Esophagus muscularis mucosa (tissue), 4 donors: ENCODE data around the gene MXRA7.

Experiments
- CTCF ChIP-seq, 3 experiments: fragments of 200-600 bp in 2 of 3; fragments of 450-650 bp in 1 of 3; sonication (generic) in 2 of 3; IDR thresholded peaks; one replicate each; pipeline ENCODE4 v1.5.1; 2017 to 2019; ENCODE audit warnings: antibody characterized with exemption in 3 of 3, mild to moderate bottlenecking in 2 of 3, moderate library complexity in 1 of 3
- EP300 ChIP-seq: sonication (generic); formaldehyde crosslinking; IDR thresholded peaks from one replicate; pipeline ENCODE4 v1.6.1; 2017; ENCODE audit warnings: antibody characterized with exemption
- POLR2A ChIP-seq: fragments of 450-650 bp; IDR thresholded peaks from one replicate; pipeline ENCODE4 v1.6.1; 2017; ENCODE audit warnings: antibody characterized with exemption, moderate library complexity, mild to moderate bottlenecking, low read depth
- POLR2AphosphoS5 ChIP-seq, 2 donors: sonication (generic); formaldehyde crosslinking; IDR thresholded peaks; one replicate each; pipeline ENCODE4 v1.6.1; 2017; ENCODE audit warnings: antibody characterized with exemption in 2 of 2

GRCh38 chr17:76716146-76716838 lies 5.5 kb upstream of the MXRA7 start:
- TF ChIP-seq CTCF (IDR thresholded peaks at IDR 0.05): no peak
- no peak for TF ChIP-seq POLR2A
- peak; percentile 72 to 73 for TF ChIP-seq POLR2AphosphoS5 (IDR thresholded peaks at IDR 0.05)
- no peak for TF ChIP-seq EP300
